ENCODE data around the gene FAF1.

DNA sequence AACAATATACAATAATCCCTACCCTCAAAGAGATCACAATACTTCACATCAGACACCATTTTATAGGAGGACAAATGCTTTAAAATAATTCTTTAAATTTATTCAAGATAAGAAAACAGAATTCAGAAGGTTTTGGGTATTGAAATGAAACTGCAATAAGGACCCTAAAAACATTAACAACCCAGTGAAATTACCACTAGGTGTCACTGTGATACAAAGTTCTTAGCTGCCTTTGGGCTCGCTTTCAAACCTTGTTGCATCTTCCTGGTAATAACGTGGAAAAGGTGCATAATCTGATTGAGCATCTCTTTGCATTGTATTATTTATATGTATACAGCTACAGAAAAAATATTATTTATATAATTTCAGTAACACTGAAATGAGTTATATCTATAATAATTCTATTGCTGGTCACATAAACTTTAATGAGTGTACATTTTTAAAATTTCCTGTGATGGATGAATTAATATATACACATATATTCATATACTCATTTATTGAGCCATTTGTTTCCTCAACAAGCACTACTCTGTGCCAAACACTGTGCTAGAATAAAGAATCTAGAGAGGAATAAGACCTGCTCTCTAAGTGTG, 185.2 kb downstream of the FAF1 start:
- TF ChIP-seq POLR2A (IDR thresholded peaks at IDR 0.05), result no peak
- TF ChIP-seq, protein P1, sequence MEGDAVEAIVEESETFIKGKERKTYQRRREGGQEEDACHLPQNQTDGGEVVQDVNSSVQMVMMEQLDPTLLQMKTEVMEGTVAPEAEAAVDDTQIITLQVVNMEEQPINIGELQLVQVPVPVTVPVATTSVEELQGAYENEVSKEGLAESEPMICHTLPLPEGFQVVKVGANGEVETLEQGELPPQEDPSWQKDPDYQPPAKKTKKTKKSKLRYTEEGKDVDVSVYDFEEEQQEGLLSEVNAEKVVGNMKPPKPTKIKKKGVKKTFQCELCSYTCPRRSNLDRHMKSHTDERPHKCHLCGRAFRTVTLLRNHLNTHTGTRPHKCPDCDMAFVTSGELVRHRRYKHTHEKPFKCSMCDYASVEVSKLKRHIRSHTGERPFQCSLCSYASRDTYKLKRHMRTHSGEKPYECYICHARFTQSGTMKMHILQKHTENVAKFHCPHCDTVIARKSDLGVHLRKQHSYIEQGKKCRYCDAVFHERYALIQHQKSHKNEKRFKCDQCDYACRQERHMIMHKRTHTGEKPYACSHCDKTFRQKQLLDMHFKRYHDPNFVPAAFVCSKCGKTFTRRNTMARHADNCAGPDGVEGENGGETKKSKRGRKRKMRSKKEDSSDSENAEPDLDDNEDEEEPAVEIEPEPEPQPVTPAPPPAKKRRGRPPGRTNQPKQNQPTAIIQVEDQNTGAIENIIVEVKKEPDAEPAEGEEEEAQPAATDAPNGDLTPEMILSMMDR (IDR thresholded peaks at IDR 0.05), result peak; percentile 56 to 73 (median 69)

All from transverse colon (tissue), 3 donors.